HCT116 (cell line): ENCODE results near the gene CHMP1B. TPM values are rescaled to one million over a fixed set of nuclear protein-coding genes. Genes with fewer than 3 reads are reported as not detected.

ENCODE experiments used
- ATAC-seq: fragments of 200-7000 bp; cut with Tn5 transposase; 2 replicates; pipeline ENCODE4 v1.9.1; 2020; ENCODE audit warnings: mild to moderate bottlenecking, moderate library complexity
- BruUV-seq: library from RNA; stranded (reverse); fragments of 400-500 nt; replicated peaks from 2 replicates; lab custom pipeline; 2021; lab: Mats Ljungman, UMichigan
- CTCF ChIA-PET: fragments of 300-600 bp; sonication (Branson Sonifier 250); formaldehyde crosslinking; loops from one replicate; lab custom pipeline; 2021; ENCODE audit warnings: antibody characterized with exemption; lab: Charles Lee
- POLR2A ChIA-PET: fragments of 300-600, 350-600 bp; sonication (Branson Sonifier 250); formaldehyde crosslinking; loops from one replicate; lab custom pipeline; 2021; ENCODE audit warnings: antibody characterized with exemption; lab: Charles Lee
- RAD21 ChIA-PET, 2 experiments: fragments of 300-600 bp; sonication (Branson Sonifier 250); formaldehyde crosslinking; loops; one replicate each; lab custom pipeline; 2023; ENCODE audit warnings: low total read pairs in 2 of 2; ENCODE audit not compliant: uncharacterized antibody in 2 of 2, unreplicated experiment in 2 of 2, low non-redundant PET in 1 of 2; lab: Charles Lee
- DNase-seq: peaks from one replicate; pipeline ENCODE4 v3.0.0-alpha.2; 2010; ENCODE audit warnings: low read depth, low spot score
- H2AFZ ChIP-seq: fragments of 200-600 bp; shearing (Covaris generic), sonication (generic); 2 replicates; pipeline ENCODE4 v1.6.1; 2017; ENCODE audit warnings: low read depth, mixed run types, mixed read lengths, antibody characterized with exemption, low read length; ENCODE audit not compliant: poor library complexity, severe bottlenecking
- H3K27ac ChIP-seq: 2 replicates; pipeline ENCODE4 v1.5.1; 2012; ENCODE audit warnings: low read depth, low read length
- H3K27me3 ChIP-seq: fragments of 200-600 bp; sonication (generic); 2 replicates; pipeline ENCODE4 v1.6.1; 2016; ENCODE audit warnings: mixed run types, low read length, mixed read lengths; ENCODE audit not compliant: insufficient read depth
- H3K36me3 ChIP-seq, 2 experiments: fragments of 200-500 bp in 1 of 2; fragments of 200-600 bp in 1 of 2; sonication (Bioruptor generic) in 1 of 2; sonication (generic) in 1 of 2; 2 replicates each; pipeline versions ENCODE4 v1.5.1 to v1.6.1; 2014 to 2016; ENCODE audit warnings: low read length in 2 of 2, inconsistent platforms in 1 of 2, mixed read lengths in 1 of 2, mixed run types in 1 of 2; ENCODE audit not compliant: insufficient read depth in 2 of 2, control insufficient read depth in 1 of 2
- H3K4me1 ChIP-seq, 2 experiments: fragments of 200-600 bp in 1 of 2; sonication (generic) in 1 of 2; 2 replicates each; pipeline versions ENCODE4 v1.5.1 to v1.6.1; 2012 to 2017; ENCODE audit warnings: low read length in 2 of 2, inconsistent platforms in 1 of 2, mild to moderate bottlenecking in 1 of 2, mixed read lengths in 1 of 2, mixed run types in 1 of 2, moderate library complexity in 1 of 2; ENCODE audit not compliant: insufficient read depth in 2 of 2, control insufficient read depth in 1 of 2
- H3K4me2 ChIP-seq: fragments of 200-600 bp; sonication (generic); 2 replicates; pipeline ENCODE4 v1.6.1; 2017; ENCODE audit warnings: mixed run types, low read length, mixed read lengths
- H3K4me3 ChIP-seq, 2 experiments: fragments of 200-600 bp in 1 of 2; sonication (generic) in 1 of 2; replicated peaks in 1 of 2; 2 replicates each; pipeline ENCODE4 v1.5.1; 2011 to 2016; ENCODE audit warnings: low read length in 2 of 2, control low read depth in 1 of 2, low read depth in 1 of 2, mild to moderate bottlenecking in 1 of 2, mixed read lengths in 1 of 2, mixed run types in 1 of 2
- H3K79me2 ChIP-seq: fragments of 200-600 bp; sonication (generic); 2 replicates; pipeline ENCODE4 v1.6.1; 2017; ENCODE audit warnings: mild to moderate bottlenecking, mixed run types, low read length, moderate library complexity, mixed read lengths; ENCODE audit not compliant: insufficient read depth
- H3K9ac ChIP-seq: fragments of 200-600 bp; sonication (generic); 2 replicates; pipeline ENCODE4 v1.6.1; 2016; ENCODE audit warnings: low read length, mixed read lengths
- H3K9me2 ChIP-seq: fragments of 200-600 bp; sonication (generic), shearing (Covaris generic); 2 replicates; pipeline ENCODE4 v1.6.1; 2017; ENCODE audit warnings: mixed run types, mild to moderate bottlenecking, moderate library complexity; ENCODE audit not compliant: insufficient read depth
- H3K9me3 ChIP-seq, 2 experiments: fragments of 200-500 bp in 1 of 2; fragments of 200-600 bp in 1 of 2; sonication (Bioruptor generic) in 1 of 2; sonication (generic) in 1 of 2; 2 replicates each; pipeline ENCODE4 v1.6.1; 2014 to 2017; ENCODE audit warnings: low read length in 2 of 2, mixed read lengths in 2 of 2, inconsistent platforms in 1 of 2, low read depth in 1 of 2, mild to moderate bottlenecking in 1 of 2, mixed run types in 1 of 2, moderate library complexity in 1 of 2; ENCODE audit not compliant: control insufficient read depth in 1 of 2, insufficient read depth in 1 of 2
- H4K20me1 ChIP-seq: fragments of 200-600 bp; sonication (generic), shearing (Covaris generic); 2 replicates; pipeline ENCODE4 v1.6.1; 2017; ENCODE audit warnings: mixed run types, mild to moderate bottlenecking, moderate library complexity; ENCODE audit not compliant: insufficient read depth
- CEBPB ChIP-seq: IDR thresholded peaks from 2 replicates; pipeline ENCODE4 v1.6.1; 2012; ENCODE audit warnings: low read depth
- EGR1 ChIP-seq: IDR thresholded peaks from 2 replicates; pipeline ENCODE4 v1.6.1; 2012; ENCODE audit warnings: low read depth
- ELF1 ChIP-seq: IDR thresholded peaks from 2 replicates; pipeline ENCODE4 v1.6.1; 2012; ENCODE audit warnings: low read depth, borderline replicate concordance
- EZH2 ChIP-seq: fragments of 200-600 bp; sonication (generic); IDR thresholded peaks from 2 replicates; pipeline ENCODE4 v1.6.1; 2017; ENCODE audit warnings: antibody characterized with exemption, mixed run types
- EZH2phosphoT487 ChIP-seq: fragments of 200-600 bp; IDR thresholded peaks from 2 replicates; pipeline ENCODE4 v1.6.1; 2018; ENCODE audit warnings: antibody characterized with exemption, borderline replicate concordance
- FOSL1 ChIP-seq: IDR thresholded peaks from 2 replicates; pipeline ENCODE4 v1.6.1; 2012; ENCODE audit warnings: low read depth
- POLR2AphosphoS5 ChIP-seq: IDR thresholded peaks from 2 replicates; pipeline ENCODE4 v1.6.1; 2011; ENCODE audit warnings: mild to moderate bottlenecking, low read depth, low read length, moderate library complexity
- RAD21 ChIP-seq: IDR thresholded peaks from 2 replicates; pipeline ENCODE4 v1.6.1; 2012; ENCODE audit warnings: low read depth, mild to moderate bottlenecking
- REST ChIP-seq: IDR thresholded peaks from 2 replicates; pipeline ENCODE4 v1.6.1; 2012; ENCODE audit warnings: low read depth
- SP1 ChIP-seq: IDR thresholded peaks from 2 replicates; pipeline ENCODE4 v1.6.1; 2012; ENCODE audit warnings: low read depth
- TCF7L2 ChIP-seq: IDR thresholded peaks from 2 replicates; pipeline ENCODE4 v1.7.0; 2011; ENCODE audit warnings: borderline replicate concordance, inconsistent platforms; ENCODE audit not compliant: insufficient read depth, insufficient read length; ENCODE audit errors: extremely low read depth
- YY1 ChIP-seq: IDR thresholded peaks from 2 replicates; pipeline ENCODE4 v1.6.1; 2011; ENCODE audit warnings: low read length, low read depth, moderate library complexity, mild to moderate bottlenecking; ENCODE audit not compliant: insufficient replicate concordance; ENCODE audit errors: extremely low read depth
- intact Hi-C: fragments of 100-400 bp; cut with micrococcal nuclease; formaldehyde crosslinking; loops from 2 replicates; pipeline ENCODE4 v1.10.0; 2022
- total RNA-seq: library from RNA; stranded (reverse); gene quantifications from one replicate; pipeline ENCODE4 v1.2.1, GENCODE V29; 2021; ENCODE audit not compliant: unreplicated experiment
- TF ChIP-seq, protein P1 (sequence below), 3 experiments: fragments of 200-600 bp in 1 of 3; sonication (generic) in 1 of 3; IDR thresholded peaks in 2 of 3; conservative IDR thresholded peaks in 1 of 3; 2 replicates each; pipeline ENCODE4 v1.5.1; 2012 to 2017; ENCODE audit warnings: low read depth in 2 of 3, low read length in 2 of 3, antibody characterized with exemption in 1 of 3, borderline replicate concordance in 1 of 3, control low read depth in 1 of 3, mild to moderate bottlenecking in 1 of 3, mixed read lengths in 1 of 3, mixed run types in 1 of 3, moderate library complexity in 1 of 3; ENCODE audit not compliant: insufficient read depth in 1 of 3

CHMP1B gene
- total RNA-seq, 1 experiment from 2014 or later, result 30.3 TPM

GRCh38 chr18:11849841-11850634 lies 1.2 kb upstream of the CHMP1B start:
- Histone ChIP-seq H3K79me2 (peaks cover 23% of the 10 kb centered on the region), H3K9me2 (no peaks in the 10 kb centered on the region; the same call in 1 of the 2 replicates), H2AFZ (peak overlapping the region; percentile 89), H3K36me3 (no peaks in the 10 kb centered on the region), H3K4me3 (peak overlapping the region; percentile 82 to 99), H3K4me1 (peaks cover 18 to 40% of the 10 kb centered on the region in 2 experiments), H3K9ac (peak overlapping the region; percentile 84), H3K27ac (peak overlapping the region; percentile 32), H4K20me1 (no peaks in the 10 kb centered on the region), H3K9me3 (no peaks in the 10 kb centered on the region), H3K27me3 (no peaks in the 10 kb centered on the region)
- ChIA-PET POLR2A (interaction anchor here (0.7 to 0.9 kb wide), 2 partner anchors 11 to 199 kb away, joined by 3 read pairs; no protein-coding TSS in a partner anchor), CTCF (no interaction called here), RAD21 (interaction anchor here in 1 of 2 experiments (1.0 kb wide), 1 partner anchor 53 kb away, joined by 3 read pairs; no protein-coding TSS in a partner anchor)
- intact Hi-C loops, result loop anchor here (2.0 kb wide), 2 partner anchors 59 to 131 kb away; partner anchors contain the start of genes IMPA2 and MPPE1
- ATAC-seq, result peak; percentile 60
- no TSS peak for BruUV-seq
- TF ChIP-seq FOSL1, result no peak
- no peak for TF ChIP-seq EGR1
- TF ChIP-seq ELF1, result no peak
- no peak for TF ChIP-seq CEBPB
- TF ChIP-seq, protein P1, sequence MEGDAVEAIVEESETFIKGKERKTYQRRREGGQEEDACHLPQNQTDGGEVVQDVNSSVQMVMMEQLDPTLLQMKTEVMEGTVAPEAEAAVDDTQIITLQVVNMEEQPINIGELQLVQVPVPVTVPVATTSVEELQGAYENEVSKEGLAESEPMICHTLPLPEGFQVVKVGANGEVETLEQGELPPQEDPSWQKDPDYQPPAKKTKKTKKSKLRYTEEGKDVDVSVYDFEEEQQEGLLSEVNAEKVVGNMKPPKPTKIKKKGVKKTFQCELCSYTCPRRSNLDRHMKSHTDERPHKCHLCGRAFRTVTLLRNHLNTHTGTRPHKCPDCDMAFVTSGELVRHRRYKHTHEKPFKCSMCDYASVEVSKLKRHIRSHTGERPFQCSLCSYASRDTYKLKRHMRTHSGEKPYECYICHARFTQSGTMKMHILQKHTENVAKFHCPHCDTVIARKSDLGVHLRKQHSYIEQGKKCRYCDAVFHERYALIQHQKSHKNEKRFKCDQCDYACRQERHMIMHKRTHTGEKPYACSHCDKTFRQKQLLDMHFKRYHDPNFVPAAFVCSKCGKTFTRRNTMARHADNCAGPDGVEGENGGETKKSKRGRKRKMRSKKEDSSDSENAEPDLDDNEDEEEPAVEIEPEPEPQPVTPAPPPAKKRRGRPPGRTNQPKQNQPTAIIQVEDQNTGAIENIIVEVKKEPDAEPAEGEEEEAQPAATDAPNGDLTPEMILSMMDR (IDR thresholded peaks at IDR 0.05 in 2 of 3, conservative IDR thresholded peaks at IDR 0.05 in 1 of 3; ENCODE audit: borderline replicate concordance in 1 of 3, insufficient read depth in 1 of 3, low read depth in 2 of 3, low read length in 2 of 3), result no peak
- no peak for TF ChIP-seq REST
- TF ChIP-seq TCF7L2, result peak; percentile 78
- TF ChIP-seq EZH2phosphoT487, result no peak
- no peak for TF ChIP-seq SP1
- no peak for TF ChIP-seq EZH2
- TF ChIP-seq RAD21, result no peak
- TF ChIP-seq POLR2AphosphoS5, result 0 out of 2 replicates have a peak, but pooled peaks have one; percentile 28
- peak; percentile 4 for TF ChIP-seq YY1
- TF ChIP-seq, all 23 proteins: peak for 3
- peak overlapping the region; percentile 87 for H3K4me2 ChIP-seq
- peak; percentile 68 for DNase-seq
